DOHH2 (cell line): Measurements from ENCODE around the gene LCOR.
A peak's percentile ranks its signal among the peaks of the same experiment; 100 is the strongest.

Experiments used
- CTCF ChIP-seq: fragments of 200-600 bp; sonication (generic); IDR thresholded peaks from one replicate; pipeline ENCODE4 v1.5.1; 2014; ENCODE audit warnings: antibody characterized with exemption, mild to moderate bottlenecking, low read depth, low read length; ENCODE audit not compliant: poor library complexity, severe bottlenecking
- EZH2phosphoT487 ChIP-seq: fragments of 200-600 bp; sonication (generic); IDR thresholded peaks from 2 replicates; pipeline ENCODE4 v1.6.1; 2017; ENCODE audit warnings: borderline replicate concordance, mild to moderate bottlenecking, antibody characterized with exemption, low read length, moderate library complexity, mixed read lengths

- TF ChIP-seq CTCF = peak; percentile 67
- TF ChIP-seq EZH2phosphoT487 = no peak
Measured at GRCh38 chr10:96910488-96911395, 78.6 kb downstream of the LCOR start.
